Measurements from ENCODE around the gene ANTXR1. TPM values are rescaled to one million over a fixed set of nuclear protein-coding genes. Genes with fewer than 3 reads are reported as not detected.

Gene ANTXR1
- total RNA-seq, 1 experiment from 2014 or later, result 0.27 TPM

GRCh38 chr2:69034122-69034521 is 21.1 kb downstream of the ANTXR1 start:
- H3K4me1 ChIP-seq, result no peaks in the 10 kb centered on the region

GRCh38 chr2:69034845-69035244 is 21.9 kb downstream of the ANTXR1 start:
- Histone ChIP-seq H3K27me3 (replicated peaks; ENCODE audit: control insufficient read depth, insufficient read depth, low read length) (no peaks in the 10 kb centered on the region), H3K9me3 (no peaks in the 10 kb centered on the region), H3K4me1 (no peaks in the 10 kb centered on the region), H3K4me3 (ENCODE audit: low read depth, low read length) (no peak overlapping the region), H3K36me3 (ENCODE audit: control insufficient read depth, insufficient read depth, low read length) (no peaks in the 10 kb centered on the region)
- Mint-ChIP-seq H3K27me3 (ENCODE audit: insufficient read depth, unreplicated experiment) (peaks cover 16% of the 10 kb centered on the region), H3K4me1 (ENCODE audit: low read depth, unreplicated experiment) (no peaks in the 10 kb centered on the region), H3K27ac (ENCODE audit: unreplicated experiment) (no peak overlapping the region), H3K9me3 (ENCODE audit: unreplicated experiment) (no peaks in the 10 kb centered on the region), H3K4me3 (ENCODE audit: unreplicated experiment) (no peak overlapping the region), H3K36me3 (ENCODE audit: insufficient read depth, unreplicated experiment) (no peaks in the 10 kb centered on the region)
- no peak for DNase-seq
- no TSS peak for BruUV-seq (replicated peaks)
- intact Hi-C loops (cut with micrococcal nuclease; ENCODE audit: unreplicated experiment), result no loop called here
- POLR2A ChIA-PET, result no interaction called here
- CTCF ChIA-PET, result no interaction called here
- TF ChIP-seq CTCF (IDR thresholded peaks at IDR 0.05; ENCODE audit: insufficient read depth in 1 of 2, low read depth in 1 of 2, low read length in 1 of 2, severe bottlenecking in 1 of 2, unreplicated experiment in 1 of 2), result no peak

More at GRCh38 chr2:69034122-69034521, 21.1 kb downstream of the ANTXR1 start:
- POLR2A ChIA-PET, result no interaction called here
- no peaks in the 10 kb centered on the region for H3K36me3 ChIP-seq (ENCODE audit: control insufficient read depth, insufficient read depth, low read length)
- H3K9me3 ChIP-seq, result no peaks in the 10 kb centered on the region
- no peaks in the 10 kb centered on the region for H3K4me1 Mint-ChIP-seq (ENCODE audit: low read depth, unreplicated experiment)
- CTCF ChIA-PET, result no interaction called here
- H3K4me3 ChIP-seq (ENCODE audit: low read depth, low read length), result no peak overlapping the region
- peaks cover 16% of the 10 kb centered on the region for H3K27me3 Mint-ChIP-seq (ENCODE audit: insufficient read depth, unreplicated experiment)
- DNase-seq, result no peak
- H3K4me3 Mint-ChIP-seq (ENCODE audit: unreplicated experiment), result no peak overlapping the region
- no peaks in the 10 kb centered on the region for H3K27me3 ChIP-seq (replicated peaks; ENCODE audit: control insufficient read depth, insufficient read depth, low read length)
- H3K36me3 Mint-ChIP-seq (ENCODE audit: insufficient read depth, unreplicated experiment), result no peaks in the 10 kb centered on the region
- no peak overlapping the region for H3K27ac Mint-ChIP-seq (ENCODE audit: unreplicated experiment)
- intact Hi-C loops (cut with micrococcal nuclease; ENCODE audit: unreplicated experiment), result no loop called here
- no peak for TF ChIP-seq CTCF (IDR thresholded peaks at IDR 0.05; ENCODE audit: insufficient read depth in 1 of 2, low read depth in 1 of 2, low read length in 1 of 2, severe bottlenecking in 1 of 2, unreplicated experiment in 1 of 2)
- BruUV-seq (replicated peaks), result no TSS peak
- no peaks in the 10 kb centered on the region for H3K9me3 Mint-ChIP-seq (ENCODE audit: unreplicated experiment)

- no peak for DNase-seq
- no peak overlapping the region for H3K4me3 Mint-ChIP-seq (ENCODE audit: unreplicated experiment)
- H3K27me3 Mint-ChIP-seq (ENCODE audit: insufficient read depth, unreplicated experiment), result peaks cover 19% of the 10 kb centered on the region
- no peaks in the 10 kb centered on the region for H3K9me3 Mint-ChIP-seq (ENCODE audit: unreplicated experiment)
- BruUV-seq (replicated peaks), result no TSS peak
- no peaks in the 10 kb centered on the region for H3K4me1 Mint-ChIP-seq (ENCODE audit: low read depth, unreplicated experiment)
- Histone ChIP-seq H3K4me3 (ENCODE audit: low read depth, low read length) (no peak overlapping the region), H3K27me3 (replicated peaks; ENCODE audit: control insufficient read depth, insufficient read depth, low read length) (no peaks in the 10 kb centered on the region), H3K36me3 (ENCODE audit: control insufficient read depth, insufficient read depth, low read length) (no peaks in the 10 kb centered on the region), H3K9me3 (no peaks in the 10 kb centered on the region), H3K4me1 (no peaks in the 10 kb centered on the region)
- CTCF ChIA-PET, result no interaction called here
- POLR2A ChIA-PET, result no interaction called here
- intact Hi-C loops (cut with micrococcal nuclease; ENCODE audit: unreplicated experiment), result no loop called here
- no peak for TF ChIP-seq CTCF (IDR thresholded peaks at IDR 0.05; ENCODE audit: insufficient read depth in 1 of 2, low read depth in 1 of 2, low read length in 1 of 2, severe bottlenecking in 1 of 2, unreplicated experiment in 1 of 2)
- H3K27ac Mint-ChIP-seq (ENCODE audit: unreplicated experiment), result no peak overlapping the region
- H3K36me3 Mint-ChIP-seq (ENCODE audit: insufficient read depth, unreplicated experiment), result no peaks in the 10 kb centered on the region
Measured at GRCh38 chr2:69036926-69037325, 23.9 kb downstream of the ANTXR1 start.

All from Caco-2 (cell line).